Astrocyte of the spinal cord (primary cell): Measurements from ENCODE around the gene GLRX3.

Experiments
- DNase-seq: peaks from one replicate; pipeline ENCODE4 v3.0.0; 2011; ENCODE audit warnings: low read depth, low spot score
- H3K4me3 ChIP-seq: 2 replicates; pipeline ENCODE4 v1.5.1; 2011; ENCODE audit warnings: low read depth, mild to moderate bottlenecking, low read length, moderate library complexity
- in situ Hi-C: cut with HindIII; loops from 2 replicates; pipeline ENCODE4 v1.10.0; 2017; ENCODE audit warnings: low sequenced_read_pairs
- TF ChIP-seq, protein P1 (sequence below): IDR thresholded peaks from 2 replicates; pipeline ENCODE4 v1.5.1; 2012; ENCODE audit warnings: low read depth, mild to moderate bottlenecking, low read length, inconsistent platforms

Gene GLRX3

DNA sequence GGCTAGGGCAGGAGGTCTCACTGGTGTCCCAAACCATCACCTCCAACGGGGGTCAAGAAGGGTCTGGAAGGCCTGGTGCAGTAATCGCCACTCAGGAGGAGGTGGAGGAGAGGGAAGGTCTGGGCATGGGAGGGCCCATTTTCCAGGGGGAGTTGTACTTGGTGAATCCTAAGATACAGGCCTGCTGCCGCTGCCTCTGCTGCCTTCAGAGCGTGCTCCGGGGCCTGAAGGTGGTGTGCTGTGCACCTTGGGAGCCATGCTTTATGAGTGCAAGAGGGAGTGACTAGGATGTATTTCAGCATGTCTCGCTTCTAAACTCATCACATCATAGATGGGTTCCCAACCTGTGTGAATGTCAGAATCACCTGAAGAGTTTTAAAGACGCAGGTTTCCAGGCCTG lies 78.2 kb downstream of the GLRX3 start:
- in situ Hi-C loops = no loop called here

DNA sequence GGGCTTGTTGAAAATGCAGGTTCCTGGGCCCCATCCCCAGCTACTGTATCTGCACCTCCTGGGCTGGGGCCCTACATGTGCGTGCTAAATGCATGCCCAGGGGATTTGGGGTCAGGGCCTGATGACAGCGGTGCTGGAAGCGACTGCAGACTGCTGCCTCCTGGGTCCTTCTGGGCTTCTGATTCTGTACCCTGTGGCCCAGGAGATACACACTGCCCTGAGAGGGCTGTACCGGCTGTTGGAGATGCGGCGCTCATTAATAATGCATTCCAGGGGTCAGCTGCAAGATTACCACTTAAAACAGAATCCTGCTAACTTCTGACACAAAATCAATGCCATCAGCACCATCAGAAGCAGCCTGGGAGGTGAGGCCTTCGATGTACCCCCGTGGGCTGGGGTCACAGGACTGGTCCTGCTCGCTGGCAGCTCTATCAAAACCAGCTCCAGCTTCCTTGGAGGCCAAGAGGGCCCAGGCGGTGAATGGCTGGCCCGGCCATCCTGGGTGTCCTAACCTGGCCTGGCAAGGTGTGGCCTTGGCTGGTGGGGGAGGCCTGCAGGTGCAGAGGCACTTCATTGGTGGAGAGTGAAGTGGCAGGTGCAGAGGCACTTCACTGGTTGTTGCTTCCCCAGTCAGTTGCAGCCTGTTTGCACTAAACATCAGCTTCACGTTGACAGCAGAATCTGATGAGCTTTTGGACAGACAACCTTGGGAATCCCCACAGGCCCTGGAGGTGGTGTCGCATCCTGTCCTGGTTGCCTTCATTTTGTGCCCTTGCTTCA lies 79.2 kb downstream of the GLRX3 start:
- DNase-seq = no peak
- in situ Hi-C loops = no loop called here
- TF ChIP-seq, protein P1, sequence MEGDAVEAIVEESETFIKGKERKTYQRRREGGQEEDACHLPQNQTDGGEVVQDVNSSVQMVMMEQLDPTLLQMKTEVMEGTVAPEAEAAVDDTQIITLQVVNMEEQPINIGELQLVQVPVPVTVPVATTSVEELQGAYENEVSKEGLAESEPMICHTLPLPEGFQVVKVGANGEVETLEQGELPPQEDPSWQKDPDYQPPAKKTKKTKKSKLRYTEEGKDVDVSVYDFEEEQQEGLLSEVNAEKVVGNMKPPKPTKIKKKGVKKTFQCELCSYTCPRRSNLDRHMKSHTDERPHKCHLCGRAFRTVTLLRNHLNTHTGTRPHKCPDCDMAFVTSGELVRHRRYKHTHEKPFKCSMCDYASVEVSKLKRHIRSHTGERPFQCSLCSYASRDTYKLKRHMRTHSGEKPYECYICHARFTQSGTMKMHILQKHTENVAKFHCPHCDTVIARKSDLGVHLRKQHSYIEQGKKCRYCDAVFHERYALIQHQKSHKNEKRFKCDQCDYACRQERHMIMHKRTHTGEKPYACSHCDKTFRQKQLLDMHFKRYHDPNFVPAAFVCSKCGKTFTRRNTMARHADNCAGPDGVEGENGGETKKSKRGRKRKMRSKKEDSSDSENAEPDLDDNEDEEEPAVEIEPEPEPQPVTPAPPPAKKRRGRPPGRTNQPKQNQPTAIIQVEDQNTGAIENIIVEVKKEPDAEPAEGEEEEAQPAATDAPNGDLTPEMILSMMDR = no peak
- H3K4me3 ChIP-seq = no peak overlapping the region

More for the DNA sequence above, 78.2 kb downstream of the GLRX3 start:
- no peak overlapping the region for H3K4me3 ChIP-seq
- TF ChIP-seq, protein P1 = no peak
- DNase-seq = no peak

DNA sequence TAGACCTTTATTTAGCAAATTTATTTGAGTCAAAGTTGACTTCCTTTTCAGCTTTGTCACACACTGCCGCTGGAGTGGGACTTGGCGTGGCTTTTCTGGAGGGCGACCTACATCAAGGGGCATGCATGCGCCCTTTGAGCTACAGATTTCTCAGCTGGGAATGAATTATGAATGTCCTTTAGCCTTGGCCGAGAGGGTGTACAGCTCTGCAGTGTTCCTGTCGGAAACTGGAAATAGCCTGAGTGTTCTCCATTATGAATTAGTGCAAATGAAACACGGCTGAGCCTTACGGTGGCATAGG lies 79.7 kb downstream of the GLRX3 start:
- TF ChIP-seq, protein P1 = no peak
- in situ Hi-C loops = no loop called here
- no peak for DNase-seq
- no peak overlapping the region for H3K4me3 ChIP-seq

DNA sequence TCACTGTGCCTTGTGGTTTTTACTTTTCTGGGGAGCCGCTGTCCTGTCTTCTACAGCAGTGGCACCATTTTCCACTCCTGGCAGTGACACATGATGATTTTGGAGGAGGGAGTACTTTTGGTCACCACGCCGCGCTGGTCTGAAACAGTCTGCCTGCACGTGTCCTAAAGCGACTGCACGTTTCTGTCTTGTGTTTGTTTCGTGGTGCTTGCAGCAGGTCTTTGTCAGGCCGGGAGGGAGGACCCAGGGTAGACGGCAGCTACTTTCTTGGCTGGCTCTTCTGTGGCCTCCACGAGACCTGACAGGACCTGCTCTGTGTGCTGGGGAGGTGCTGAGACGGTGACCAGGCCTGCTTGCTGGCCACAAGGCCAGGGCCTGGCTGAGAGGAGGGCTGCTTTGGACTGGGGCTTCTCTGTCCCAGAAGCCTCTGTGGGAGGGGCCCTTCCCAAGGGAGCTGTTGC lies 82.0 kb downstream of the GLRX3 start:
- DNase-seq = no peak
- TF ChIP-seq, protein P1 = no peak
- in situ Hi-C loops = no loop called here
- no peak overlapping the region for H3K4me3 ChIP-seq

DNA sequence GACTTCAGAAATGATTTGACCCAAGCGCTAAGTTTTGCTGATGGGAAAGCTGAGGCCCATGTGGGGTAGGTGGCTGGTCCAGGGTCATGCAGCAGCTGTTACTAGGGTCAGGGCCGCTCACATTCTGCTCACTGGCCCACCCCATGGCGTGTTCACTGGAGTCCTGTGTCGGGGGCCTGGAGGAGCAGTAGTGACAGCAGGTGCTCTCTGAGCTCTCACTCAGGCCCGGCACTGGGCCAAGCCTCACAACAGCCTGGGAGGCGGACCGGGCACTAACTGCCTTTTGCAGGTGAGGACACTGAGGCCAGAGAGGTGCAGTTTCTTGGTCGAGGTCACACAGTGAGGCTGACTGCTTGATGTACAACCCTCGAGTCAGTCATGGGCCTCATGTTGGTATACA lies 82.7 kb downstream of the GLRX3 start:
- TF ChIP-seq, protein P1 = no peak
- H3K4me3 ChIP-seq = no peak overlapping the region
- in situ Hi-C loops = no loop called here
- no peak for DNase-seq

DNA sequence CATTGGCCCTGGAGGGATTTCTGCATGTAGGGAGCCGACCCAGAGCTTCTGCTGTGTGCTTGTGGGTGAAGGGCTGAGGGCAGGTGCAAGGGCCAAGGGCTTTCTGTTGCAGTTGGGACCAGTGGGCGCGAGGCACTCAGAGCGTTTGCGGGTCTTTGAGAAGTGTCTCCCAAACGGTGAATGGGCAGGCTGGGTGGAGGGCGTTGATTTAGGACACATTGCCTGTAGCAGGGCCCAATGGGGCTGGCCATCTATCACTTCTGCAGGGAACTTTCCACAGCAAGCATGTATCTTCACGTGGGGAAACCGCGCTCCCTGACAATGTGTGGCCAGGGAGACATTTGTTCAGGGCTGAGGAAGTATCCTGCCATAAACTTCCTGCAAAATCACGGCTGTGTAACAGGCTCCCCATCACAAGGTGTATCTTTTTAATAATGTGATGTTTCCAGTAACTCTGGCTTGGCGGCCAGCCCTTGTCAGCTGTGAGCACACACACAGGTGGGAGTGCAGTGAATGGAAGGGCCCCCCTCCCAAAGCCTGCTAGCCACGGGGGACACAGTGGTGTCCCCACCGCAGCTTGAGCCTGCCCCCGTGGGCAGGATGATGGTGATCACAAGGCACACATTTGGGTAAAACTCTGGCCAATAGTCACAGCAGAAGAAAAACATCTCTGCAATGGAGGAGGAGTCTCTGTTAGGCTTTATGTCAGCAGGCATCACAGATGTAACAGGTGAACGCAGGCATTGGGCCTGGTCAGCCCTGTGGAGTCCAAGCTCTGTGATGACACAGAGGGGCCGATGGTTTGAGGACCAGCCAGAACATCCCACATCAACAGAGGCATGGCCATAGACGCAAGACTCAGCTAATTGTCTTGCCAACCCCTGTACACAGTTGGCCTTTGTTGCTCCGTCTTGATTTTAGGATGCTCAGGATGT lies 84.3 kb downstream of the GLRX3 start:
- TF ChIP-seq, protein P1 = no peak
- H3K4me3 ChIP-seq = no peak overlapping the region
- DNase-seq = no peak
- in situ Hi-C loops = no loop called here
